CD14-positive monocyte (primary cell): Measurements from ENCODE around the gene PILRA. TPM values are rescaled to one million over a fixed set of nuclear protein-coding genes. Genes with fewer than 3 reads are reported as not detected.
"Not testable (repeated sequence)": the region's sequence is repeated elsewhere in the genome, so short reads cannot be mapped to it uniquely, and the experiment has no call there.

Experiments
- DNase-seq, 3 donors: peaks; one replicate each; pipeline ENCODE4 v3.0.0-alpha.2; 2011 to 2022
- H2AFZ ChIP-seq: 2 replicates; pipeline ENCODE4 v1.6.0; 2012; ENCODE audit warnings: mild to moderate bottlenecking, low read depth, low read length, inconsistent platforms; ENCODE audit not compliant: insufficient read depth, poor library complexity, severe bottlenecking
- H3K27ac ChIP-seq, 2 donors: 1 replicate in 1 of 2; 2 replicates in 1 of 2; pipeline ENCODE4 v1.5.1; 2012 to 2013; ENCODE audit warnings: low read length in 2 of 2, control low read depth in 1 of 2, inconsistent platforms in 1 of 2, low read depth in 1 of 2, mild to moderate bottlenecking in 1 of 2
- H3K27me3 ChIP-seq, 2 donors: one replicate each; pipeline versions ENCODE4 v1.6.0 to v1.6.1; 2011 to 2013; ENCODE audit warnings: low read length in 2 of 2; ENCODE audit not compliant: control insufficient read depth in 2 of 2, insufficient read depth in 2 of 2
- H3K36me3 ChIP-seq, 2 donors: replicated peaks in 1 of 2; 1 replicate in 1 of 2; 2 replicates in 1 of 2; pipeline versions ENCODE4 v1.5.1 to v1.6.1; 2012 to 2013; ENCODE audit warnings: low read length in 2 of 2, control low read depth in 1 of 2, inconsistent platforms in 1 of 2, mild to moderate bottlenecking in 1 of 2; ENCODE audit not compliant: insufficient read depth in 2 of 2, control insufficient read depth in 1 of 2
- H3K4me1 ChIP-seq, 2 donors: 1 replicate in 1 of 2; 2 replicates in 1 of 2; pipeline versions ENCODE4 v1.5.1 to v1.6.1; 2012 to 2013; ENCODE audit warnings: low read length in 2 of 2, control low read depth in 1 of 2, inconsistent platforms in 1 of 2, mild to moderate bottlenecking in 1 of 2, moderate library complexity in 1 of 2; ENCODE audit not compliant: insufficient read depth in 2 of 2, control insufficient read depth in 1 of 2
- H3K4me2 ChIP-seq: replicated peaks from 2 replicates; pipeline ENCODE3; 2012; ENCODE audit warnings: low read length, moderate library complexity, mild to moderate bottlenecking; ENCODE audit not compliant: poor library complexity, severe bottlenecking; ENCODE audit errors: extremely low read depth
- H3K4me3 ChIP-seq, 3 experiments: fragments of 200-600 bp in 1 of 3; sonication (generic) in 1 of 3; replicated peaks in 1 of 3; 1 replicate in 2 of 3; 2 replicates in 1 of 3; pipeline ENCODE4 v1.5.1; 2011 to 2013; ENCODE audit warnings: low read length in 3 of 3, mild to moderate bottlenecking in 3 of 3, control low read depth in 2 of 3, low read depth in 2 of 3, inconsistent platforms in 1 of 3, moderate library complexity in 1 of 3
- H3K79me2 ChIP-seq: 2 replicates; pipeline ENCODE4 v1.6.0; 2012; ENCODE audit warnings: mild to moderate bottlenecking, control low read depth, inconsistent platforms, low read length, moderate library complexity; ENCODE audit not compliant: insufficient read depth
- H3K9ac ChIP-seq: 2 replicates; pipeline ENCODE4 v1.6.0; 2017; ENCODE audit warnings: low read length, mild to moderate bottlenecking; ENCODE audit not compliant: insufficient read depth, poor library complexity, severe bottlenecking
- H3K9me3 ChIP-seq, 2 donors: replicated peaks in 1 of 2; 1 replicate in 1 of 2; 2 replicates in 1 of 2; pipeline versions ENCODE4 v1.5.1 to v1.6.1; 2012 to 2013; ENCODE audit warnings: low read length in 2 of 2, control low read depth in 1 of 2; ENCODE audit not compliant: control insufficient read depth in 1 of 2, insufficient read depth in 1 of 2
- H4K20me1 ChIP-seq: 2 replicates; pipeline ENCODE4 v1.6.0; 2012; ENCODE audit warnings: mild to moderate bottlenecking, low read length, control low read depth, moderate library complexity; ENCODE audit not compliant: insufficient read depth
- H3K27ac Mint-ChIP-seq, 7 donors: one replicate each; pipeline ENCODE4 v1.8.0; 2020; ENCODE audit warnings: mild to moderate bottlenecking in 7 of 7, mixed read lengths in 7 of 7, moderate library complexity in 6 of 7, inconsistent platforms in 2 of 7
- H3K27me3 Mint-ChIP-seq, 3 donors: one replicate each; pipeline ENCODE4 v1.8.0; 2021 to 2022; ENCODE audit warnings: low read depth in 3 of 3, mild to moderate bottlenecking in 3 of 3, mixed read lengths in 3 of 3, moderate library complexity in 3 of 3, inconsistent platforms in 1 of 3
- H3K36me3 Mint-ChIP-seq, 2 donors: one replicate each; pipeline ENCODE4 v1.8.0; 2020; ENCODE audit warnings: mixed read lengths in 2 of 2, inconsistent platforms in 1 of 2, mild to moderate bottlenecking in 1 of 2
- H3K4me1 Mint-ChIP-seq: one replicate; pipeline ENCODE4 v1.8.0; 2020; ENCODE audit warnings: mild to moderate bottlenecking, mixed read lengths
- H3K4me3 Mint-ChIP-seq, 2 donors: one replicate each; pipeline ENCODE4 v1.8.0; 2020; ENCODE audit warnings: mild to moderate bottlenecking in 2 of 2, mixed read lengths in 2 of 2, moderate library complexity in 1 of 2
- H3K9me3 Mint-ChIP-seq, 7 donors: one replicate each; pipeline ENCODE4 v1.8.0; 2020 to 2022; ENCODE audit warnings: mixed read lengths in 7 of 7, mild to moderate bottlenecking in 6 of 7, moderate library complexity in 6 of 7, inconsistent platforms in 2 of 7
- WGBS: methylation state at CpG from one replicate; pipeline ENCODE4 v1.1.5; 2013; ENCODE audit warnings: missing lambda C conversion rate; ENCODE audit not compliant: insufficient coverage; 5-methylcytosine and 5-hydroxymethylcytosine counted together
- intact Hi-C, 2 donors: fragments of 100-400 bp; cut with micrococcal nuclease; formaldehyde crosslinking; loops; one replicate each; pipeline versions ENCODE4 v1.15.0 to v1.15.1; 2023
- polyA plus RNA-seq, 3 donors: library from polyadenylated mRNA; depleted of rRNA in 1 of 3; unstranded in 2 of 3; stranded (reverse) in 1 of 3; fragments of 300-500 nt in 2 of 3; fragments of >200 nt in 1 of 3; fragmentation: Illumina TruSeq in 2 of 3; gene quantifications; 1 replicate in 2 of 3; 2 replicates in 1 of 3; pipeline ENCODE4 v1.2.3, GENCODE V29; 2012 to 2021
- TF ChIP-seq, protein P1 (sequence below): fragments of 200-600 bp; IDR thresholded peaks from one replicate; pipeline ENCODE4 v1.8.0; 2022; ENCODE audit warnings: antibody characterized with exemption, mild to moderate bottlenecking

Gene PILRA
- polyA plus RNA-seq, 3 donors: 316 to 491 (median 364) TPM

- Mint-ChIP-seq H3K4me3 (peak overlapping the region; percentile 96 to 98), H3K9me3 (no peaks in the 10 kb centered on the region), H3K36me3 (peaks cover 27 to 36% of the 10 kb centered on the region in 2 donors), H3K27ac (peak overlapping the region; percentile 99 to 100 (median 99)), H3K27me3 (peaks cover 0 to 6% (median 0%) of the 10 kb centered on the region in 3 donors), H3K4me1 (peaks cover 86% of the 10 kb centered on the region)
- peak overlapping the region; percentile 100 for H3K4me2 ChIP-seq
- intact Hi-C loops: no loop called here
- peak overlapping the region; percentile 4 to 89 (median 88) for H3K4me3 ChIP-seq
- H3K9ac ChIP-seq: peak overlapping the region; percentile 87
- H3K4me1 ChIP-seq: peaks cover 92 to 97% of the 10 kb centered on the region in 2 donors
- peak in 1 of 3 donors; percentile 52 for DNase-seq
- H2AFZ ChIP-seq: no peak overlapping the region
- TF ChIP-seq, protein P1, sequence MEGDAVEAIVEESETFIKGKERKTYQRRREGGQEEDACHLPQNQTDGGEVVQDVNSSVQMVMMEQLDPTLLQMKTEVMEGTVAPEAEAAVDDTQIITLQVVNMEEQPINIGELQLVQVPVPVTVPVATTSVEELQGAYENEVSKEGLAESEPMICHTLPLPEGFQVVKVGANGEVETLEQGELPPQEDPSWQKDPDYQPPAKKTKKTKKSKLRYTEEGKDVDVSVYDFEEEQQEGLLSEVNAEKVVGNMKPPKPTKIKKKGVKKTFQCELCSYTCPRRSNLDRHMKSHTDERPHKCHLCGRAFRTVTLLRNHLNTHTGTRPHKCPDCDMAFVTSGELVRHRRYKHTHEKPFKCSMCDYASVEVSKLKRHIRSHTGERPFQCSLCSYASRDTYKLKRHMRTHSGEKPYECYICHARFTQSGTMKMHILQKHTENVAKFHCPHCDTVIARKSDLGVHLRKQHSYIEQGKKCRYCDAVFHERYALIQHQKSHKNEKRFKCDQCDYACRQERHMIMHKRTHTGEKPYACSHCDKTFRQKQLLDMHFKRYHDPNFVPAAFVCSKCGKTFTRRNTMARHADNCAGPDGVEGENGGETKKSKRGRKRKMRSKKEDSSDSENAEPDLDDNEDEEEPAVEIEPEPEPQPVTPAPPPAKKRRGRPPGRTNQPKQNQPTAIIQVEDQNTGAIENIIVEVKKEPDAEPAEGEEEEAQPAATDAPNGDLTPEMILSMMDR: no peak
- H3K27me3 ChIP-seq: no peaks in the 10 kb centered on the region
- H3K79me2 ChIP-seq: peaks cover 77% of the 10 kb centered on the region
- peak overlapping the region; percentile 98 to 99 for H3K27ac ChIP-seq
- WGBS: 7% methylated on average over 3 of the region's 6 CpGs
- H3K36me3 ChIP-seq: peaks cover 8 to 31% of the 10 kb centered on the region in 2 donors
- H4K20me1 ChIP-seq: peaks cover 5% of the 10 kb centered on the region
- H3K9me3 ChIP-seq: no peaks in the 10 kb centered on the region
These were observed 593 bp upstream of the PILRA start for GRCh38 chr7:100372694-100373093.

GRCh38 chr7:100373870-100374598 lies 747 bp downstream of the PILRA start:
- intact Hi-C loops, DNase-seq, H4K20me1 ChIP-seq, H3K27me3 Mint-ChIP-seq, H2AFZ ChIP-seq, H3K27me3 ChIP-seq, H3K9me3 Mint-ChIP-seq, H3K9me3 ChIP-seq: not testable (repeated sequence)
- Histone ChIP-seq H3K79me2 (peaks cover 84% of the 10 kb centered on the region), H3K9ac (peak overlapping the region; percentile 87), H3K4me1 (peaks cover 92 to 97% of the 10 kb centered on the region in 2 donors), H3K27ac (peak overlapping the region; percentile 98 to 99), H3K4me2 (peak overlapping the region; percentile 100), H3K4me3 (peak overlapping the region; percentile 88 to 94 (median 89)), H3K36me3 (peaks cover 8 to 36% of the 10 kb centered on the region in 2 donors)
- TF ChIP-seq, protein P1: peak; percentile 33
- Mint-ChIP-seq H3K27ac (peak overlapping the region; percentile 99 to 100 (median 99)), H3K36me3 (peaks cover 35 to 49% of the 10 kb centered on the region in 2 donors), H3K4me1 (peaks cover 86% of the 10 kb centered on the region), H3K4me3 (peak overlapping the region; percentile 96 to 98)
- 79% methylated on average over 9 of the region's 15 CpGs for WGBS
